Activated B cell treated with CpG ODN at 0.5 μM for 24 hours (primary cell): ENCODE results near the gene IL1B. TPM values are rescaled to one million over a fixed set of nuclear protein-coding genes. Genes with fewer than 3 reads are reported as not detected.

Experiments used
- ATAC-seq: fragments of 200-7000 bp; cut with Tn5 transposase; one replicate; pipeline ENCODE4 v1.10.0; 2021; ENCODE audit warnings: low read depth, mild to moderate bottlenecking, moderate library complexity
- CTCF ChIA-PET: fragments of 350-600 bp; sonication (Branson Sonifier 250); formaldehyde crosslinking; loops from one replicate; lab custom pipeline; 2021; ENCODE audit warnings: antibody characterized with exemption; lab: Charles Lee
- POLR2A ChIA-PET: fragments of 350-600 bp; sonication (Branson Sonifier 250); formaldehyde crosslinking; loops from one replicate; lab custom pipeline; 2021; ENCODE audit warnings: antibody characterized with exemption; lab: Charles Lee
- DNase-seq: peaks from one replicate; pipeline ENCODE4 v3.0.0; 2022
- H3K27ac Mint-ChIP-seq: one replicate; pipeline ENCODE4 v1.8.0; 2020; ENCODE audit warnings: mixed read lengths
- H3K27me3 Mint-ChIP-seq: one replicate; pipeline ENCODE4 v1.8.0; 2021; ENCODE audit warnings: mixed read lengths
- H3K36me3 Mint-ChIP-seq: one replicate; pipeline ENCODE4 v1.8.0; 2021; ENCODE audit warnings: low read depth, mixed read lengths
- H3K4me1 Mint-ChIP-seq: one replicate; pipeline ENCODE4 v1.8.0; 2021; ENCODE audit warnings: mixed read lengths
- H3K4me3 Mint-ChIP-seq: one replicate; pipeline ENCODE4 v1.8.0; 2020; ENCODE audit warnings: mild to moderate bottlenecking, mixed read lengths
- H3K9me3 Mint-ChIP-seq: one replicate; pipeline ENCODE4 v1.8.0; 2020; ENCODE audit warnings: mixed read lengths
- CTCF ChIP-seq: fragments of 200-600 bp; IDR thresholded peaks from one replicate; pipeline ENCODE4 v1.8.0; 2022; ENCODE audit warnings: antibody characterized with exemption, mild to moderate bottlenecking
- intact Hi-C: fragments of 100-400 bp; cut with micrococcal nuclease; formaldehyde crosslinking; loops from one replicate; pipeline ENCODE4 v1.15.1; 2024
- total RNA-seq: library from RNA; stranded (reverse); gene quantifications from 2 replicates; pipeline ENCODE4 v1.2.3, GENCODE V29; 2022

Gene IL1B
- total RNA-seq, 1 donor from 2014 or later, result 0.53 TPM

GRCh38 chr2:112795774-112796173 is 40.8 kb downstream of the IL1B start:
- Mint-ChIP-seq H3K4me3 (no peak overlapping the region), H3K27ac (peak overlapping the region; percentile 51), H3K9me3 (no peaks in the 10 kb centered on the region), H3K27me3 (no peaks in the 10 kb centered on the region), H3K4me1 (peaks cover 29% of the 10 kb centered on the region), H3K36me3 (no peaks in the 10 kb centered on the region)
- ChIA-PET CTCF (interaction anchor here (1.6 kb wide), 1 partner anchor 47 kb away, joined by 4 read pairs; no protein-coding TSS in a partner anchor), POLR2A (interaction anchor here (0.8 to 1.9 kb wide), 6 partner anchors 12 to 89 kb away, joined by 3 to 6 read pairs (median 3); partner anchors contain the start of gene IL1A)
- intact Hi-C loops, result no loop called here
- peak; percentile 32 for ATAC-seq
- no peak for DNase-seq
- TF ChIP-seq CTCF, result no peak

- no peak for DNase-seq
- CTCF ChIA-PET, result interaction anchor here (1.6 kb wide), 1 partner anchor 46 kb away, joined by 4 read pairs; no protein-coding TSS in a partner anchor
- no peak for ATAC-seq
- no peak for TF ChIP-seq CTCF
- no peak overlapping the region for H3K27ac Mint-ChIP-seq
- H3K27me3 Mint-ChIP-seq, result no peaks in the 10 kb centered on the region
- intact Hi-C loops, result no loop called here
- no peaks in the 10 kb centered on the region for H3K36me3 Mint-ChIP-seq
- no peaks in the 10 kb centered on the region for H3K9me3 Mint-ChIP-seq
- POLR2A ChIA-PET, result interaction anchor here (0.8 to 1.9 kb wide), 3 partner anchors 11 to 86 kb away, joined by 3 to 6 read pairs (median 3); partner anchors contain the start of gene IL1A
- H3K4me3 Mint-ChIP-seq, result no peak overlapping the region
- H3K4me1 Mint-ChIP-seq, result peaks cover 29% of the 10 kb centered on the region
These were observed 41.7 kb downstream of the IL1B start for GRCh38 chr2:112794841-112795240.

- ATAC-seq, result peak; percentile 85
- DNase-seq, result no peak
- Mint-ChIP-seq H3K36me3 (no peaks in the 10 kb centered on the region), H3K27me3 (no peaks in the 10 kb centered on the region), H3K9me3 (no peaks in the 10 kb centered on the region), H3K27ac (peak overlapping the region; percentile 37), H3K4me3 (no peak overlapping the region), H3K4me1 (peaks cover 25% of the 10 kb centered on the region)
- TF ChIP-seq CTCF, result no peak
- intact Hi-C loops, result no loop called here
- POLR2A ChIA-PET, result interaction anchor here (0.8 to 2.1 kb wide), 2 partner anchors 12 to 47 kb away, joined by 3 to 15 read pairs; no protein-coding TSS in a partner anchor
- CTCF ChIA-PET, result interaction anchor here (1.6 kb wide), 1 partner anchor 45 kb away, joined by 4 read pairs; no protein-coding TSS in a partner anchor
These were observed 42.3 kb downstream of the IL1B start for GRCh38 chr2:112794131-112794733.

- Mint-ChIP-seq H3K9me3 (no peaks in the 10 kb centered on the region), H3K4me3 (no peak overlapping the region), H3K36me3 (no peaks in the 10 kb centered on the region), H3K27ac (peak overlapping the region; percentile 37), H3K4me1 (peaks cover 22% of the 10 kb centered on the region), H3K27me3 (no peaks in the 10 kb centered on the region)
- ATAC-seq (peak; percentile 41), DNase-seq (no peak)
- ChIA-PET POLR2A (interaction anchor here (0.6 to 2.1 kb wide), 3 partner anchors 11 to 48 kb away, joined by 3 to 15 read pairs (median 3); no protein-coding TSS in a partner anchor), CTCF (no interaction called here)
- no peak for TF ChIP-seq CTCF
- intact Hi-C loops, result no loop called here
These were observed 43.1 kb downstream of the IL1B start for GRCh38 chr2:112793449-112793978.

- H3K4me3 Mint-ChIP-seq, result no peak overlapping the region
- ATAC-seq (no peak), DNase-seq (no peak)
- CTCF ChIA-PET, result no interaction called here
- no peaks in the 10 kb centered on the region for H3K27me3 Mint-ChIP-seq
- H3K4me1 Mint-ChIP-seq, result peaks cover 22% of the 10 kb centered on the region
- no peak for TF ChIP-seq CTCF
- intact Hi-C loops, result no loop called here
- no peaks in the 10 kb centered on the region for H3K36me3 Mint-ChIP-seq
- no peak overlapping the region for H3K27ac Mint-ChIP-seq
- no peaks in the 10 kb centered on the region for H3K9me3 Mint-ChIP-seq
- POLR2A ChIA-PET, result interaction anchor here (0.7 to 2.1 kb wide), 2 partner anchors 10 to 30 kb away, joined by 11 to 15 read pairs; no protein-coding TSS in a partner anchor
These were observed 44.2 kb downstream of the IL1B start for GRCh38 chr2:112792419-112792818.
